ENCODE results near the gene PLSCR3.

Gene PLSCR3

GRCh38 chr17:7357381-7357780 is 36.9 kb downstream of the PLSCR3 start:
- no peak for TF ChIP-seq CTCF (IDR thresholded peaks at IDR 0.05; ENCODE audit: low read depth, low read length)
- DNase-seq (ENCODE audit: extremely low read depth, low read depth) = no peak

DNA sequence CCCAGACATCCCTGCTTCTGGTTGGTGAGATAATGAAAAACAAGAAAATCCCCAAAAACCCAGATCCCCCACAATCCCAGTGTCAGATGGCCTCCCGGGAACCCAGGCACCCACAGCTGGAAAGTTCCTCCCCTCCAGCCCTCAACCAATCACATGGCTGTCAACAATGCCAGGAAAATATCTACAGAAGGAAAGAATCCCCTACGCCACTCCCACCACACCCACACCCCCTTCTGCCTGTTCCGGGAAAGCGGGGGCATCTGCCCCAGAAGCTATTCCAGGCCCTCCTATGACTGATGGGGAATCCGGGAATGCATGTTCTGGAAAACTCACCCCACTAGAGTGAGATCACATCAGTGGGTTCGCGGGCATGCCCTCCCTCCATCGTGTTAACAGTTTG is 37.6 kb downstream of the PLSCR3 start:
- no peak for TF ChIP-seq CTCF (IDR thresholded peaks at IDR 0.05; ENCODE audit: low read depth, low read length)
- no peak for DNase-seq (ENCODE audit: extremely low read depth, low read depth)

DNA sequence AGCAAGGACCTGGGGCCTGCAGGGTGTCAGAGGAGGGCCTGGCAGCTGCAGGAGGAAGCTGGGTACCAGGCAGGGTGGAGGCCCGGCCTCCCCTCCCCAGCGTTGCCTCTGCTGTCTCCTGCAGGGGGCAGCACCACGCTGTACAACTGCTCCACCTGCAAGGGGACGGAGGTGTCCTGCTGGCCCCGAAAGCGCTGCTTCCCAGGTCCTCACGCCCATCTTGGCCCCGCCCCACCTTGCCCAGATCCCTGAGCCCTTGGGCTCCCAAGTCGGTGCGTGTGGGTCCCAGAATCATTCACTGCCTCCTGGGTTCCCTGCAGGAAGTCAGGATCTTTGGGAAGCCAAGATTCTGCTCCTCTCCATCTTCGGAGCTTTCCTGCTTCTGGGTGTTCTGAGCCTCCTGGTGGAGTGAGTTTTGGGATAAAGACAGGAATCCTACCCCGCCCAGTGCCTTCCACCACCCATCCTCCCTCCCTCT is 38.2 kb downstream of the PLSCR3 start:
- peak; percentile 79 for TF ChIP-seq CTCF (IDR thresholded peaks at IDR 0.05; ENCODE audit: low read depth, low read length)
- no peak for DNase-seq (ENCODE audit: extremely low read depth, low read depth)

- DNase-seq (ENCODE audit: extremely low read depth, low read depth) = no peak
- no peak for TF ChIP-seq CTCF (IDR thresholded peaks at IDR 0.05; ENCODE audit: low read depth, low read length)
Measured at GRCh38 chr17:7355573-7355972, 38.8 kb downstream of the PLSCR3 start.

GRCh38 chr17:7355053-7355452 is 39.3 kb downstream of the PLSCR3 start, which contains the start of gene TMEM95:
Gene TMEM95, plus strand, starts transcription at chr17:7355156. Its CDS starts 49 bp downstream, at chr17:7355205.
- DNase-seq (ENCODE audit: extremely low read depth, low read depth) = no peak
- no peak for TF ChIP-seq CTCF (IDR thresholded peaks at IDR 0.05; ENCODE audit: low read depth, low read length)

- DNase-seq (ENCODE audit: extremely low read depth, low read depth) = no peak
- TF ChIP-seq CTCF (IDR thresholded peaks at IDR 0.05; ENCODE audit: low read depth, low read length) = no peak
Measured at GRCh38 chr17:7354262-7354843, 40.0 kb downstream of the PLSCR3 start.

GRCh38 chr17:7352910-7353635 is 41.3 kb downstream of the PLSCR3 start:
- TF ChIP-seq CTCF (IDR thresholded peaks at IDR 0.05; ENCODE audit: low read depth, low read length) = no peak
- DNase-seq (ENCODE audit: extremely low read depth, low read depth) = no peak
